Globus pallidus (tissue), 1 donor: ENCODE results near the gene GALNTL6.
"Not testable (repeated sequence)": the region's sequence is repeated elsewhere in the genome, so short reads cannot be mapped to it uniquely, and the experiment has no call there.

ENCODE experiments used
- DNase-seq: peaks from one replicate; pipeline ENCODE4 v3.0.0-alpha.2; 2015; ENCODE audit warnings: low spot score

Gene GALNTL6

DNA sequence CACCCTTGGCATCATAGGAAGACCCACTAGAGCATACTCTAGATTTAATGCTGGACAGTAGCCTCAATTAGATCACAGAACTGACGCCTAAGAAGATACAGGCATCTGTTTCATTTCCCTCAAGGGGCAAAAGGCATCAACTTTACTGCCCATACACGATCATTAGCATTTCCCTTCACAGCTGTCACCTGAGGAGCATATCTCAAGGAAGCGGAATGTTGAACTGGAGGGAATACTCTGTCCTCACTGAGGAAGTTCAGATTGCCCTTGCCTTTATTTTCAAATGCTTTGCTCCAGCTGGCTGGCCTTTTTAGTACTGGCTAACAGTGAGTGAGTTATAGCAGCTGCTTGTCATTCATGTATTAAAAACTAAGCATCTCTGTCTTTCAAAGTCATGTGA, 847.0 kb downstream of the GALNTL6 start:
- no peak for DNase-seq

GRCh38 chr4:172662113-172662512, 848.9 kb downstream of the GALNTL6 start:
- DNase-seq = no peak

DNA sequence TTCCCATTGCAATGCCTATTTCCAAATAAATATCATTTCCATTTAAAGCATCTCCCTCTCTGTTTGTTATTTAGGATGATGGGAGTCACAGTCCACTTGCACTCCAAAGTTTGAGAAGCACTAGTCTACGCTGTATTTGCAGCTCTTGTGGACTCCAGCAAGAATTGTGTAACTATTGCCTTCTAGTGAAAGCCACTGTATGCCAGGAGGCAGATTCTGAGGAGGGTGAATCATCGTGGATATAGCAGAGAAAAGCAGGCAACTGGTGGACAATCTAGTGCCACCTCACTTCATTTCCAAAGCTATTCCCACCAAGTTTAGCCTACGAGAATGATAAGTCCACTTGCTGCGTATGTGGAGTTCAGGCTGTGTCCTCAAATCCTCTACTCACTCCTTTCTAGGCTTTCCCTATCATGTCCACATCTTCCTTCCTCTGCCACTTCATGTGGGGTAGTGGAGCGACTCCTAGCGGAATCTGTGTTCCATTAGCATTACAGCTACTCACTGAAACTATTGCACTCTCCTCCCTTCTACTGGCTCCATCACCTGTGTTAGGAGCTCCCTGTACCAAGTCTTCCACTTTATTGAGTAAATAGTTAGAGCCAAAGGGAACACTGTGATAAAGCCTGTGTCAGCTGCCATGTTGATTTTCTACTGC, 853.6 kb downstream of the GALNTL6 start:
- DNase-seq = no peak

GRCh38 chr4:172674811-172675210, 861.6 kb downstream of the GALNTL6 start:
- no peak for DNase-seq

- DNase-seq = no peak
Observed at GRCh38 chr4:172675232-172675631, 862.0 kb downstream of the GALNTL6 start.

- DNase-seq = no peak
Observed at GRCh38 chr4:172680691-172681090, 867.5 kb downstream of the GALNTL6 start.

- DNase-seq = no peak
Observed at GRCh38 chr4:172683021-172683420, 869.8 kb downstream of the GALNTL6 start.

DNA sequence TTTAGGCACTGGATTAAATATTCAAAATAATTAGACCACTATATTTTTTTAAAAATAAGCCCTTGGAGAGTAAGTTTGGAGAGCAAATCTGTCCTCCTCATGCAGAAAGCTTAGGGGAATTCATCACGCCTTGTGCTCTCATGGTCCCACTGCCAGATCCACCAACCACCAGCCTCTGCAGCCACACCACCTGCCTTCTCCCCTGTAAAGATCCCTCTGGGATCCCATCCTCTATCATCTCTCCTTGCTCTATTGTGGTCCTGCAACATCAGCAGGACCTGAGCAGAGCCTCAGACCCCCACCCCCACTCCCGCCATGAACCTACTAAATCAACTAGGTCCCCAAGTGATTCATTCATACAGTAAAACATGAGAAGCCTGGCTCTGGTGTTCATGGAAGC, 872.8 kb downstream of the GALNTL6 start:
- no peak for DNase-seq

DNA sequence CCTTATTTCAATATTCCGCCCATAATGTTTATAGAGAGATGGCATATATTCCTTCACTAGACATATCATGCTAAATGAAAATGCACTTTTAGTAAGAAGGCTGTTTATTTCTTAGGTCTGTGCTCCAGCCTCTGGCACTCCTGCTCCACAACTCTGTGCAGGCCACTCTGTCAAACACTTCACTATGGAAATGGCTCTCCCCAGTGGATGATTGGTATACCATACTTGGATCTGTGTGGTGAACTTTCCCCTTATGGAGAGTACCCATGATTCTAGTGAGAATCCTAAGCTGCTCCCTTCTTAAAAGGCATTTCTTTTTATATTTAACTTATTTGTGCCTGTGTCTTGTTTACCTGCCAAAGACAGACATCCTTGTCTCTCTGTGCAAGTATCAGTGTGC, 875.3 kb downstream of the GALNTL6 start:
- DNase-seq = no peak

DNA sequence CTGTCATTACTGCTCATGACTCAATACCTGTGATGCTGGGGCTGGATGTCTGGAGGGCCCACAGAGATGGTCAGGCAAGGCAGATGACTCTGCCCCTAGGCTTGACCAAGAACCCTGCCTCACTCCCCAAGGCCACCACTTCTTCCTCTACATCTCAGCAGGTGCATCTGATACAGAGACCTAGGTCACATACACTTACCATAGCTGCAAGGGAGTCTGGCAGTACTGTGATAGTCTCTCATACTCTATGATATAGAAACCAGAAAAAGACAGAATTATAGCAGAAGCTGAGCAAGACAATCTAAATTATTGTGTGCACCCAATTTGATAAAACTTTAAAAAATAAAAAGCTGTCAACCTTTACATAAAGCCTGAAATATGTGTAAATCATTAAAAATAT, 878.3 kb downstream of the GALNTL6 start:
- DNase-seq = no peak

- DNase-seq = no peak
Observed at GRCh38 chr4:172692701-172693100, 879.5 kb downstream of the GALNTL6 start.

GRCh38 chr4:172698256-172698655, 885.1 kb downstream of the GALNTL6 start:
- DNase-seq = no peak

DNA sequence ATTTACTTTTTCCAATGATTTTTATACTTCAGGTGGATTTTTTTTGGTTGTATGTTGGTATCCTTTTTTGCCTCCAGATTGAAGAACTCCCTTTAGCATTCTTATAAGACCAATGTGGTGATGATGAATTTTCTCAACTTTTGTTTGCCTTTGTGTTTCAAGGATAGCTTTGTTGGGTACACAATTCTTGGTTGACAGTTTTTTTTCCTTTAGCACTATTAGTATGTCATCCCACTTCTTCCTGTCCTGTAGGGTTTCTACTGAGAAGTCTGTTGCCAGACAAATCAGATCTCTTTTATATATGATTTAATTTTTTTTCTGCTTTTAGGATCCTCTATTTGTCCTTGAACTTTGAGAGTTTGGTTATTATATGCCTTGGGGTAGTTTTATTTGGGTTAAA, 892.4 kb downstream of the GALNTL6 start:
- no peak for DNase-seq

DNA sequence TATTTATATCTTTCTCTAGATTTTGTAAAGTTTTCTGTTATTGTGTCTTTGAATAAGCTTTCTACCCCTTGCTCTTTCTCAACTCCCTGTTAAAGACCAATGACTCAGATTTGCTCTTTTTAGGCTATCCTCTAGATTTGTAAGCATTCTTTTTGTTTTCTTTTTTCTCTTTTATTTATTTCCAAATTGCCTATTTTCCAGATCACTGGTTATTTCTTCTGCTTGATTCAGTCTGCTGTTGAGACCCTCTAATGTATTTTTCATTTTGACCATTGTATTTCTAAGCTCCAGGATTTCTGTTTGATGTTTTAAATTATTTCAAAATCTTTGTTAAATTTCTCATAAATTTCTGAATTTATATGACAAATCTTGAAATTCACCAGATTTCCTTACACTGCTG, 892.8 kb downstream of the GALNTL6 start:
- no peak for DNase-seq

GRCh38 chr4:172707622-172708021, 894.4 kb downstream of the GALNTL6 start:
- no peak for DNase-seq

DNA sequence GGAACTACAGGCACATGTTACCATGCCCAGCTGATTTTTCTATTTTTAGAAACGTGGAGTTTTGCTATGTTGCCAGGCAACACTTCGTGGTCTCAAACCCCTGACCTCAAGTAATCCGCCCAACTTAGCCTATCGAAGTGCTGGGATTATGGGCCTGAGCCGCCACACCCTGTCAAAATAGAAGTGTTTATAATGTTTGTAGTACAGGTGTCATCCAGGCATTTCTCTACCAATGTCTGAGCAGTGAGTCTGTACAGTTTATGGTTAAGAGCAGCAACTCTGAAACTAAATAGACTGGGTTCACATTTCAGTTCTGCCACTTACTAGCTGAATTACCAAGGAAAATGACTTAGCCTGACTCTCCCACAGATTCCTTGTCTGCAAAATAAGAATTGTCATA, 895.0 kb downstream of the GALNTL6 start:
- DNase-seq = no peak

DNA sequence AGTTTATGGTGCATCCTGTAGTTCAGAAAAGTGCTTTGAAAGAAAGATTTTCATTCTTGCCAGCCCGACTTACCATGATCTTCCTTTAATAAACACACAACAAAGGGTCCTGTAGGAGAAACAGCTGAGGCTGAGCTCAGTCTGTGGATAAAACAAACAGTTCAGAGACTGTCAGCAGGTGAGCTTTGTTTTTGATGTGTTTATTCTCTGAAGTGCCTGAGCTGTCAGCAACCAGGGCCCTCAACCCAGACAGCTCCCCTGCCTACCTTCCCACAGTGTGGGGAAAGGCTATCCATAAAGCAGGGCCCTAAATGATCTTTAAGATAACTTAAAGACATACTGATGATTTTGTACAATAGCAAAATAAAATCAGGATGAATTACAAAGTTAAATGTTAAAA, 896.2 kb downstream of the GALNTL6 start:
- no peak for DNase-seq

DNA sequence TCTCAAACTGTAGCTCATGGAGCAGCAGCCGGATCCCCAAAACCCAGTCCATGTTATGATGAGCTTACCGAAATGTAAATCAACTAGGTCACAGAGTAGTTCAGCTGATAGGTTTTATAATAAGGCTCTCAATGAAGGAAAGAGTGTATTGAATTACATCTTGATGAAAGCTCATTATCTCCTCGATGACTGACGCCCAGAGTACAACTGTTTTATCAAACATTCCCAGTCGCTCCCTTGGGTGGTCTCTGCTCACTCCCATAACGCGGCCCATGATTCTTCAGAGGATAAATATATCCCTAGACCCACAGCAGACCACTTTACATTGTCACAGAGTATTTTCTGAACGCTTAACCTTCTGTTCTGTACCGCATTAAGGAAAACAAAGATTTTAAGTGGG, 903.1 kb downstream of the GALNTL6 start:
- no peak for DNase-seq

- no peak for DNase-seq
Observed at GRCh38 chr4:172721659-172722058, 908.5 kb downstream of the GALNTL6 start.

- DNase-seq = no peak
Observed at GRCh38 chr4:172725581-172725980, 912.4 kb downstream of the GALNTL6 start.

- no peak for DNase-seq
Observed at GRCh38 chr4:172726001-172726423, 912.8 kb downstream of the GALNTL6 start.

GRCh38 chr4:172727631-172728030, 914.4 kb downstream of the GALNTL6 start:
- no peak for DNase-seq

DNA sequence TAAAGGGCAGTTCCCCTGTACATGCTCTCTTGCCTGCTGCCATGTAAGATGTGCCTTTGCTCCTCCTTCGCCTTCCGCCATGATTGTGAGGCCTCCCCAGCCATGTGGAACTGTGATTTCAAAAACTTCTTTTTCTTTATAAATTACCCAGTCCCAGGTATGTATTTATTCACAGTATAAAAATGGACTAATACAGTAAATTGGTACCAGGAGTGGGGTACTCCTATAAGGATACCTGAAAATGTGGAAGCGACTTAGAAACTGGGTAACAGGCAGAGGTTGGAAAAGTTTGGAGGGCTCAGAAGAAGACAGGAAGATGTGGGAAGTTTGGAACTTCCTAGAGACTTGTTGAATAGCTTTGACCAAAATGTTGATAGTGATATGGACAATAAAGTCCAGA, 920.4 kb downstream of the GALNTL6 start:
- not testable (repeated sequence) for DNase-seq

DNA sequence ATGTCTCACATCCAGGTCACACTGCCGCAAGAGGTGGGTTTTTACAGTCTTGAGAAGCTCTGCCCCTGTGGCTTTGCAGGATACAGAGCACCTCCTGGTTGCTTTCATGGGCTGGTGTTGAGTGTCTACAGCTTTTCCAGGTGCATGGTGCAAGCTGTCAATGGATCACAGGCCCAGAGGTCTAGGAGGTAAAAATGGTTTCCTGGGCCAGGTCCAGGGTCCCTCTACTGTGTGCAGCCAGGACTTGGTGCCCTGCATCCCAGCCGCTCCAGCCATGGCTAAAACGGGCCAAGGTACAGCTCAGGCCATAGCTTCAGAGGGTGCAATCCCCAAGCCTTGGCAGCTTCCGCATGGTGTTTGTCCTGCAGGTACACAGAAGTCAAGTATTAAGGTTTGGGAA, 921.4 kb downstream of the GALNTL6 start:
- no peak for DNase-seq

DNA sequence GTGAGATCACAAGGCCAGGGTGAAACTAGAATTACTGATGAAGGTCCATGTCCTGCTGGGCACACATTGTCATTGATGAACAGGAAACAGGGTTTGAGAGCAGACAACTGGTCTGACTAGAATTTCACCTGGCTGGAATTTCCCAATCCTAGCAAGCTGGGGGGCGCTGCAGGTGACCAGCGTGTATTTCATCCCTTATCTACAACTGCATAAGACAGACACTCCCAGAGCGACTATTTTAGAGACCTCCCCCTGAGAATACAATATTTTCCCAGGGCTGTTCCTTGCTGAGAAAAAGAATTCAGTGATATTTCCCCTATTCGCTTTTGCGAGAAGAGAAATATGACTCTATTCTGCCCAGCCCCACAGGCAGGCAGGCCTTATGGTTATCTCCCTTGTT, 922.8 kb downstream of the GALNTL6 start:
- no peak for DNase-seq
